Activated CD8-positive, alpha-beta memory T cell treated with anti-CD3 and anti-CD28 coated beads, Interleukin-2, amount 50 U/mL, for 24 hours (primary cell): ENCODE data around the gene ZFYVE16.
"Not testable (repeated sequence)": the region's sequence is repeated elsewhere in the genome, so short reads cannot be mapped to it uniquely, and the experiment has no call there.

Source experiments
- DNase-seq: peaks from one replicate; pipeline ENCODE4 v3.0.0-alpha.2; 2020; ENCODE audit errors: extremely low read depth

Gene ZFYVE16

GRCh38 chr5:80487829-80488721 lies 80.2 kb downstream of the ZFYVE16 start, which contains the start of gene FAM151B:
FAM151B (plus strand) TSS chr5:80488100; CDS start chr5:80488124, 24 bp downstream.
- peak; percentile 28 for DNase-seq

- DNase-seq: no peak
Measured at GRCh38 chr5:80491296-80491695, 83.4 kb downstream of the ZFYVE16 start.

- no peak for DNase-seq
Measured at GRCh38 chr5:80492741-80493140, 84.9 kb downstream of the ZFYVE16 start.

- DNase-seq: not testable (repeated sequence)
Measured at GRCh38 chr5:80493443-80493842, 85.6 kb downstream of the ZFYVE16 start.

- no peak for DNase-seq
Measured at GRCh38 chr5:80495891-80496290, 88.0 kb downstream of the ZFYVE16 start.

- DNase-seq: no peak
Measured at GRCh38 chr5:80502800-80503199, 94.9 kb downstream of the ZFYVE16 start.

- no peak for DNase-seq
Measured at GRCh38 chr5:80503641-80504040, 95.8 kb downstream of the ZFYVE16 start.

- DNase-seq: no peak
Measured at GRCh38 chr5:80504833-80505232, 97.0 kb downstream of the ZFYVE16 start.

- no peak for DNase-seq
Measured at GRCh38 chr5:80507663-80508062, 99.8 kb downstream of the ZFYVE16 start.

GRCh38 chr5:80508844-80509243 lies 101.0 kb downstream of the ZFYVE16 start:
- no peak for DNase-seq

- DNase-seq: no peak
Measured at GRCh38 chr5:80509362-80509761, 101.5 kb downstream of the ZFYVE16 start.

- no peak for DNase-seq
Measured at GRCh38 chr5:80516826-80517225, 109.0 kb downstream of the ZFYVE16 start.
